H1 (cell line): ENCODE measurements around the gene PARD6B.

Experiments
- EZH2 ChIP-seq: fragments of 200-600 bp; sonication (generic); IDR thresholded peaks from 2 replicates; pipeline ENCODE4 v1.7.1; 2012; ENCODE audit warnings: low read depth, mild to moderate bottlenecking, moderate library complexity, low read length, inconsistent platforms; ENCODE audit not compliant: severe bottlenecking
- HDAC6 ChIP-seq: IDR thresholded peaks from one replicate; pipeline ENCODE4 v1.7.1; 2012; ENCODE audit warnings: low read depth, mild to moderate bottlenecking, inconsistent platforms, low read length, moderate library complexity
- MAFK ChIP-seq: IDR thresholded peaks from 2 replicates; pipeline ENCODE4 v1.6.1; 2012; ENCODE audit warnings: low read depth, mild to moderate bottlenecking, improper control_type of control experiment, low read length
- POLR2A ChIP-seq, 2 experiments: IDR thresholded peaks; 1 replicate in 1 of 2; 2 replicates in 1 of 2; pipeline ENCODE4 v1.6.1; 2011; ENCODE audit warnings: low read depth in 2 of 2, low read length in 2 of 2, mild to moderate bottlenecking in 2 of 2; ENCODE audit errors: control extremely low read depth in 1 of 2
- RNF2 ChIP-seq: fragments of 200-900, 300-1000 bp; sonication (generic); IDR thresholded peaks from 2 replicates; pipeline ENCODE4 v1.7.1; 2016; ENCODE audit warnings: borderline replicate concordance, low read depth, mild to moderate bottlenecking, antibody characterized with exemption, low read length; ENCODE audit not compliant: poor library complexity, severe bottlenecking; ENCODE audit errors: missing control alignments
- SP4 ChIP-seq: IDR thresholded peaks from 2 replicates; pipeline ENCODE4 v1.6.1; 2012; ENCODE audit warnings: low read length, inconsistent platforms
- ZNF274 ChIP-seq: IDR thresholded peaks from 2 replicates; pipeline ENCODE4 v1.7.0; 2012; ENCODE audit warnings: low read length, borderline replicate concordance; ENCODE audit errors: extremely low read depth
- TF ChIP-seq, protein P1 (sequence below): IDR thresholded peaks from 2 replicates; pipeline ENCODE4 v1.6.1; 2012; ENCODE audit warnings: low read length, inconsistent platforms

DNA sequence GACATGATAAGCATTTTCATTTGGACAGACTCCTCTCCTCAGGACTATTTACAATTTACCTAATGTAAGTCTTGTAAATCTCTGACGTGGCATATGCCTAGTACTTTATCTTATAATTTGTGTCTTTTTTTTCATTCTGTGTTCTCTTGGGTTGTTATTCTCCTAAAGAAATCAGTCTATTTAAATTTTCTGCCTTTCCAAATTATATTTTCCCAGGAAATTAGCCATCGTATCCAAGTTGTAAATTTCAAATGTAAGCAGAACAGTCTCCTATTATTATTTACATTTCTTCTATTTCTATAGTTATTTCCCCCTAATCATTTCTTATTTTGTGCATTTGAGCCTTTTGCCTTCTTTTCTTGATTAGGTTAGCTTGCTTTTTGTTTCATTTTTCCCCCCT lies 46.0 kb downstream of the PARD6B start:
- no peak for TF ChIP-seq MAFK
- no peak for TF ChIP-seq POLR2A (IDR thresholded peaks at IDR 0.05; ENCODE audit: control extremely low read depth in 1 of 2, low read depth in 2 of 2, low read length in 2 of 2)
- no peak for TF ChIP-seq EZH2
- no peak for TF ChIP-seq SP4
- no peak for TF ChIP-seq HDAC6
- TF ChIP-seq ZNF274, result no peak
- TF ChIP-seq, protein P1, sequence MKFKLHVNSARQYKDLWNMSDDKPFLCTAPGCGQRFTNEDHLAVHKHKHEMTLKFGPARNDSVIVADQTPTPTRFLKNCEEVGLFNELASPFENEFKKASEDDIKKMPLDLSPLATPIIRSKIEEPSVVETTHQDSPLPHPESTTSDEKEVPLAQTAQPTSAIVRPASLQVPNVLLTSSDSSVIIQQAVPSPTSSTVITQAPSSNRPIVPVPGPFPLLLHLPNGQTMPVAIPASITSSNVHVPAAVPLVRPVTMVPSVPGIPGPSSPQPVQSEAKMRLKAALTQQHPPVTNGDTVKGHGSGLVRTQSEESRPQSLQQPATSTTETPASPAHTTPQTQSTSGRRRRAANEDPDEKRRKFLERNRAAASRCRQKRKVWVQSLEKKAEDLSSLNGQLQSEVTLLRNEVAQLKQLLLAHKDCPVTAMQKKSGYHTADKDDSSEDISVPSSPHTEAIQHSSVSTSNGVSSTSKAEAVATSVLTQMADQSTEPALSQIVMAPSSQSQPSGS, result no peak
- no peak for TF ChIP-seq RNF2
